GM18858 (cell line): ENCODE data around the gene AGAP1.
"Not testable (repeated sequence)": the region's sequence is repeated elsewhere in the genome, so short reads cannot be mapped to it uniquely, and the experiment has no call there.

Experiments
- ATAC-seq: cut with Tn5 transposase; IDR thresholded peaks from one replicate; pipeline ENCODE4 v1.9.1; 2021; ENCODE audit not compliant: unreplicated experiment

Gene AGAP1

GRCh38 chr2:236047176-236047575 lies 553.3 kb downstream of the AGAP1 start:
- no peak for ATAC-seq

GRCh38 chr2:236047886-236048540 lies 554.2 kb downstream of the AGAP1 start:
- ATAC-seq = no peak

GRCh38 chr2:236049981-236050380 lies 556.1 kb downstream of the AGAP1 start:
- ATAC-seq = no peak

- no peak for ATAC-seq
Measured at GRCh38 chr2:236051351-236051750, 557.5 kb downstream of the AGAP1 start.

GRCh38 chr2:236051806-236052205 lies 558.0 kb downstream of the AGAP1 start:
- ATAC-seq = no peak

GRCh38 chr2:236052206-236052605 lies 558.4 kb downstream of the AGAP1 start:
- no peak for ATAC-seq

- ATAC-seq = no peak
Measured at GRCh38 chr2:236052926-236053821, 559.3 kb downstream of the AGAP1 start.

- no peak for ATAC-seq
Measured at GRCh38 chr2:236054125-236054524, 560.3 kb downstream of the AGAP1 start.

- ATAC-seq = no peak
Measured at GRCh38 chr2:236054621-236055305, 560.9 kb downstream of the AGAP1 start.

- ATAC-seq = no peak
Measured at GRCh38 chr2:236055471-236055870, 561.6 kb downstream of the AGAP1 start.

- no peak for ATAC-seq
Measured at GRCh38 chr2:236056141-236056540, 562.3 kb downstream of the AGAP1 start.

GRCh38 chr2:236057375-236057774 lies 563.5 kb downstream of the AGAP1 start:
- no peak for ATAC-seq

- ATAC-seq = no peak
Measured at GRCh38 chr2:236061497-236061896, 567.7 kb downstream of the AGAP1 start.

GRCh38 chr2:236061899-236062298 lies 568.1 kb downstream of the AGAP1 start:
- no peak for ATAC-seq

- not testable (repeated sequence) for ATAC-seq
Measured at GRCh38 chr2:236062806-236063205, 569.0 kb downstream of the AGAP1 start.

GRCh38 chr2:236063994-236064393 lies 570.2 kb downstream of the AGAP1 start:
- ATAC-seq = no peak

GRCh38 chr2:236065314-236066160 lies 571.7 kb downstream of the AGAP1 start:
- ATAC-seq = no peak

- ATAC-seq = no peak
Measured at GRCh38 chr2:236070236-236070635, 576.4 kb downstream of the AGAP1 start.

GRCh38 chr2:236073246-236073645 lies 579.4 kb downstream of the AGAP1 start:
- no peak for ATAC-seq

GRCh38 chr2:236073867-236074655 lies 580.2 kb downstream of the AGAP1 start:
- no peak for ATAC-seq
